Keratinocyte (primary cell): ENCODE measurements around the gene ZNF695.

Source experiments
- EZH2 ChIP-seq: IDR thresholded peaks from one replicate; pipeline ENCODE4 v1.6.1; 2012; ENCODE audit warnings: inconsistent platforms, mild to moderate bottlenecking, low read length, moderate library complexity
- TF ChIP-seq, protein P1 (sequence below), 3 experiments: IDR thresholded peaks in 1 of 3; conservative IDR thresholded peaks in 1 of 3; optimal IDR thresholded peaks in 1 of 3; 2 replicates in 2 of 3; 3 replicates in 1 of 3; pipeline versions ENCODE3 to v1.5.1; 2011; ENCODE audit warnings: low read length in 3 of 3, mild to moderate bottlenecking in 3 of 3, moderate library complexity in 2 of 3, control low read depth in 1 of 3, inconsistent platforms in 1 of 3; ENCODE audit not compliant: insufficient read depth in 2 of 3; ENCODE audit errors: extremely low read depth in 1 of 3

DNA sequence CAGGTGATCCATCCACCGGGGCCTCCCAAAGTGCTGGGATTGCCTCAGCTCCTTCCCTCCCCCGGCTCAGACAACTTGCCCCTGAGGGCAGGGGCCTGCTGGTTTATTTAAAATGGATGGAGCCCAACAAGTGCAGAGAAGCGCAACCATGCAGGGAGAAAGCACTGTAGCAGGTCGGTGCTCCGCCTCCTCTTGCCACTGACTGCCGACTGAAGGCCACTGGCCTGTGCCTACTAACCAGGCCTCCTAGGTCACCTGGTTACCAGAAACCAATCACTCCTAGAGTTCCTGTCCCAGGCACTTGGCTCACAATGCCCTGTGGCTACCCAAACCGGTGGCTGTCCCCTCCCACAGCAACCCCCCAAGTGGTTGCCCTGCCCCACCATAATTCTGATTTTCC is 35.9 kb downstream of the ZNF695 start:
- TF ChIP-seq, protein P1, sequence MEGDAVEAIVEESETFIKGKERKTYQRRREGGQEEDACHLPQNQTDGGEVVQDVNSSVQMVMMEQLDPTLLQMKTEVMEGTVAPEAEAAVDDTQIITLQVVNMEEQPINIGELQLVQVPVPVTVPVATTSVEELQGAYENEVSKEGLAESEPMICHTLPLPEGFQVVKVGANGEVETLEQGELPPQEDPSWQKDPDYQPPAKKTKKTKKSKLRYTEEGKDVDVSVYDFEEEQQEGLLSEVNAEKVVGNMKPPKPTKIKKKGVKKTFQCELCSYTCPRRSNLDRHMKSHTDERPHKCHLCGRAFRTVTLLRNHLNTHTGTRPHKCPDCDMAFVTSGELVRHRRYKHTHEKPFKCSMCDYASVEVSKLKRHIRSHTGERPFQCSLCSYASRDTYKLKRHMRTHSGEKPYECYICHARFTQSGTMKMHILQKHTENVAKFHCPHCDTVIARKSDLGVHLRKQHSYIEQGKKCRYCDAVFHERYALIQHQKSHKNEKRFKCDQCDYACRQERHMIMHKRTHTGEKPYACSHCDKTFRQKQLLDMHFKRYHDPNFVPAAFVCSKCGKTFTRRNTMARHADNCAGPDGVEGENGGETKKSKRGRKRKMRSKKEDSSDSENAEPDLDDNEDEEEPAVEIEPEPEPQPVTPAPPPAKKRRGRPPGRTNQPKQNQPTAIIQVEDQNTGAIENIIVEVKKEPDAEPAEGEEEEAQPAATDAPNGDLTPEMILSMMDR (optimal IDR thresholded peaks at IDR 0.05 in 1 of 3, IDR thresholded peaks at IDR 0.05 in 1 of 3, conservative IDR thresholded peaks at IDR 0.05 in 1 of 3; ENCODE audit: extremely low read depth in 1 of 3, insufficient read depth in 2 of 3, low read length in 3 of 3) = no peak
- TF ChIP-seq EZH2 = no peak
